ENCODE results near the gene TFDP1. TPM values are rescaled to one million over a fixed set of nuclear protein-coding genes. Genes with fewer than 3 reads are reported as not detected.

Gene TFDP1
- total RNA-seq, 1 experiment from 2014 or later = 107 TPM

DNA sequence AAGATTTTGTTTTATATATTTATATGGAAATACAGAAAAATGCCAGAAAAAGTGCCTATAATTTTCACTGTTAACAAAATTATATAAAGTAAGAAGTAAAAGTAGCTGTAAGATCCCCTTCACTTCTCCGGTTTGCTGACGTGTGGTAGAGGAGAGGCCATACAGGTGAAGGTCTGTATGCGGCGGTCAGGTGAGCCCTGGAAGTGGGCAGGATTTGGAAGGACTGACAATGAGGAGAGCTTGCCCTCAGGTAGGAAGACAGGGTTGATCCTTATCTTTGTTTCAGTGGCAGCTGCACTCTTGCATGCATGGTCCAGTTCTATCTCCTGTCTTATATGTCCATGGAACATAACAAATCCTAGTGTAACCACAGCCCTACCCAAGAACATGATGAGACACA, 16.9 kb upstream of the TFDP1 start:
- Histone ChIP-seq H2AFZ (no peak overlapping the region), H4K20me1 (ENCODE audit: insufficient read depth) (no peaks in the 10 kb centered on the region), H3K9me3 (ENCODE audit: insufficient read depth, low read depth) (no peaks in the 10 kb centered on the region), H3F3A (ENCODE audit: insufficient read depth, low read depth) (0 out of 2 replicates have a peak, but pooled peaks cover 7% of the 10 kb centered on the region), H3K4me1 (replicated peaks; ENCODE audit: insufficient read depth) (no peaks in the 10 kb centered on the region), H3K4me3 (no peak overlapping the region), H3K27ac (no peak overlapping the region), H3K79me2 (ENCODE audit: low read depth) (no peaks in the 10 kb centered on the region), H3K9me2 (ENCODE audit: insufficient read depth) (no peaks in the 10 kb centered on the region), H3K36me3 (ENCODE audit: low read depth) (no peaks in the 10 kb centered on the region), H3K27me3 (ENCODE audit: insufficient read depth, low read depth) (no peaks in the 10 kb centered on the region), H3K4me2 (no peak overlapping the region)
- TF ChIP-seq EZH2 (IDR thresholded peaks at IDR 0.05; ENCODE audit: low read depth) = no peak
- no TSS peak for BruUV-seq (replicated peaks)
- DNase-seq = no peak
- ChIA-PET POLR2A (ENCODE audit: unreplicated experiment) (no interaction called here), CTCF (no interaction called here)
- intact Hi-C loops (cut with micrococcal nuclease; ENCODE audit: unreplicated experiment) = no loop called here

- Histone ChIP-seq H3K36me3 (ENCODE audit: low read depth) (no peaks in the 10 kb centered on the region), H3K27me3 (ENCODE audit: insufficient read depth, low read depth) (no peaks in the 10 kb centered on the region), H3K79me2 (ENCODE audit: low read depth) (no peaks in the 10 kb centered on the region), H3K4me3 (no peak overlapping the region), H4K20me1 (ENCODE audit: insufficient read depth) (no peaks in the 10 kb centered on the region), H3K4me2 (no peak overlapping the region), H3K9me3 (ENCODE audit: insufficient read depth, low read depth) (no peaks in the 10 kb centered on the region), H3F3A (ENCODE audit: insufficient read depth, low read depth) (no peaks in the 10 kb centered on the region), H3K4me1 (replicated peaks; ENCODE audit: insufficient read depth) (no peaks in the 10 kb centered on the region), H2AFZ (no peak overlapping the region), H3K27ac (no peak overlapping the region), H3K9me2 (ENCODE audit: insufficient read depth) (no peaks in the 10 kb centered on the region)
- DNase-seq = no peak
- CTCF ChIA-PET = no interaction called here
- BruUV-seq (replicated peaks) = no TSS peak
- TF ChIP-seq EZH2 (IDR thresholded peaks at IDR 0.05; ENCODE audit: low read depth) (no peak), CTCF (conservative IDR thresholded peaks at IDR 0.05) (no peak)
- intact Hi-C loops (cut with micrococcal nuclease; ENCODE audit: unreplicated experiment) = no loop called here
- POLR2A ChIA-PET (ENCODE audit: unreplicated experiment) = no interaction called here
These were observed 11.5 kb upstream of the TFDP1 start for GRCh38 chr13:113573065-113573464.

DNA sequence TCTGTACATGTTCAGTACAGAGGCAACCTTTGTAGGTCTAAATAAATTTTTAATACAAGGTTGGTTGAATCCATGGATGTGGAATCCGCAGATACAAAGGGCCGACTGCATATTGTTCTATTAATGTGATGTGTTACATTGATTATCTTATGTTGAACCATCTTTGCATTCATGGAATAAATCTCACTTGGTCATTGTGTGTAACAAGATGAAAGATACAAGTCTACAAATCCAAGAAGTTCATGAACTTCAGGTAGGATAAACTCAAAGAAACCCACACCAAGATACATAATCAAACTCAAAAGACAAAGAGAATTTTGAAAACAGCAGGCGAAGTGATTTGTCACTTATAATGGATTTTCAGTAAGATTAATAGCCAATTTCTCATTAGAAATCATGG, 8.0 kb upstream of the TFDP1 start:
- Histone ChIP-seq H4K20me1 (ENCODE audit: insufficient read depth) (no peaks in the 10 kb centered on the region), H3K9me3 (ENCODE audit: insufficient read depth, low read depth) (no peaks in the 10 kb centered on the region), H3K4me2 (no peak overlapping the region), H3K36me3 (ENCODE audit: low read depth) (no peaks in the 10 kb centered on the region), H3K4me1 (replicated peaks; ENCODE audit: insufficient read depth) (no peaks in the 10 kb centered on the region), H2AFZ (no peak overlapping the region), H3K9me2 (ENCODE audit: insufficient read depth) (no peaks in the 10 kb centered on the region), H3F3A (ENCODE audit: insufficient read depth, low read depth) (peaks cover 2% of the 10 kb centered on the region; the same call in 1 of the 2 replicates), H3K27ac (no peak overlapping the region), H3K4me3 (no peak overlapping the region), H3K27me3 (ENCODE audit: insufficient read depth, low read depth) (no peaks in the 10 kb centered on the region), H3K79me2 (ENCODE audit: low read depth) (no peaks in the 10 kb centered on the region)
- intact Hi-C loops (cut with micrococcal nuclease; ENCODE audit: unreplicated experiment) = no loop called here
- ChIA-PET POLR2A (ENCODE audit: unreplicated experiment) (no interaction called here), CTCF (no interaction called here)
- TF ChIP-seq EZH2 (IDR thresholded peaks at IDR 0.05; ENCODE audit: low read depth) (no peak), CTCF (conservative IDR thresholded peaks at IDR 0.05) (no peak)
- BruUV-seq (replicated peaks) = no TSS peak
- no peak for DNase-seq

DNA sequence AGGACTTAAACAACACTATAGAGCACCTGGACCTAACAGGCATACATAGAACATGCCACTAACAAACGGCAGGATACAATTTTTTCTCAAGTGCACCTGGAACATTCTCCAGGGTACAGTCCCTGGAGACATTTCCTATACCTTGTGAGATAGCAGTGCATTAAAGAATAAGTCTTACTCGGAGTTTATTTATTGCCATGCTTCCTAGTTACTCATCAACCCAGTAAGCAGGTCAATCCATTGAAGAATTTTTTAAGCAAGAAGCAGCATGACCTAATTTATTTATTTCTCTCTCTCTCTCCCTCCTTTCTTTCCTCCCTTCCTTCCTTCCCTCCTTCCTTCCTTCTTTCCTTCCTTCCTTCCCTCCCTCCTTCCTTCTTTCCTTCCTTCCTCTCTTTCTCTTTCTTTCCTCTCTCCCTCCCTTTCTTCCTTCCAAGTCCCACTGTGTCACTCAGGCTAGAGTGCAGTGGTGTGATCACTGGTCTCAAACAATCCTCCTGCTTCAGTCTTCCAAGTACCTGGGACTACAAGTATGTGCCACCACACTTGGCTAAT, 6.6 kb upstream of the TFDP1 start:
- POLR2A ChIA-PET (ENCODE audit: unreplicated experiment) = no interaction called here
- H3K9me3 ChIP-seq (ENCODE audit: insufficient read depth, low read depth) = no peaks in the 10 kb centered on the region
- no TSS peak for BruUV-seq (replicated peaks)
- H3K4me3 ChIP-seq = no peak overlapping the region
- H3K36me3 ChIP-seq (ENCODE audit: low read depth) = no peaks in the 10 kb centered on the region
- no peaks in the 10 kb centered on the region for H3K79me2 ChIP-seq (ENCODE audit: low read depth)
- no peak overlapping the region for H3K4me2 ChIP-seq
- no peaks in the 10 kb centered on the region for H4K20me1 ChIP-seq (ENCODE audit: insufficient read depth)
- TF ChIP-seq EZH2 (IDR thresholded peaks at IDR 0.05; ENCODE audit: low read depth) = no peak
- no peak for TF ChIP-seq CTCF (conservative IDR thresholded peaks at IDR 0.05)
- no peaks in the 10 kb centered on the region for H3K27me3 ChIP-seq (ENCODE audit: insufficient read depth, low read depth)
- H3K27ac ChIP-seq = no peak overlapping the region
- no peak overlapping the region for H2AFZ ChIP-seq
- H3K4me1 ChIP-seq (replicated peaks; ENCODE audit: insufficient read depth) = no peaks in the 10 kb centered on the region
- H3K9me2 ChIP-seq (ENCODE audit: insufficient read depth) = no peaks in the 10 kb centered on the region
- DNase-seq = no peak
- peaks cover 12% of the 10 kb centered on the region; the same call in 1 of the 2 replicates for H3F3A ChIP-seq (ENCODE audit: insufficient read depth, low read depth)
- CTCF ChIA-PET = no interaction called here
- intact Hi-C loops (cut with micrococcal nuclease; ENCODE audit: unreplicated experiment) = no loop called here
